ENCODE measurements around the gene GULP1.
"Not testable (repeated sequence)": the region's sequence is repeated elsewhere in the genome, so short reads cannot be mapped to it uniquely, and the experiment has no call there.

Gene GULP1

DNA sequence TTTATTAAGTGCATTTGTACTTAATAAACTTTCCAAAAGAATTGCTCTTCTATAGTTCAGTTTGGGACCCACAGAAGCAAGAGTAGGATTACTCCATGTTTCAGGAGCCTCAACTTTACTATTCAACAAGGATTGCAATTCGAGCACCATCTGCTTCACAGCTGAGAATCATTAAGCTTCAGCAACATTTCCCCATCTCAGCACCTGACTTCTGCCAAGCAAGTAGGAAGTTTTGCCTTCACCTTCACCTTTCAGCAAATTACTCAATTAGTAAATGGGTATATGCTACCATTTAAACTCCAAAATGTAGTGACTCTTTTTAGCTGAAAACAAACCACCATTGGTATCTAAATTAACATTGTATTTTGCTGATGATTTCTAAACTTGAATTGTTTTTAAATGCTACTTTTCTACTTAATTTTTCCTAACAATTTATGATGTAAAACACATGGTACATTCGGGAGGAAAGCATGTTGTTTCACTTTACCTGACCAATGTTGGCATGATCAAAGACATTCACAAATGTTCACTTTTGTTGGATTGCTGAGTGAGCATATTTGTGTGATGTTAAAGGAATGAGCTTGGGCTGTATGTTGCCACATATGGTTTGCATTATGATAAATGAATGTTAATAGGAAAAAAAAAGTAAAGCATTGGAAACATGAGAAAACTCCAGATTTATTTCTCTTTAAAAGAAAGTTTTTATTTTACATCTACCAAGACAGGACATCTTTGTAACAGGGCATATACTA, 159.2 kb downstream of the GULP1 start:
- Histone ChIP-seq H3K4me1 (ENCODE audit: control insufficient read depth in 5 of 5, insufficient read depth in 5 of 5, low read length in 5 of 5) (no peaks in the 10 kb centered on the region), H3K36me3 (ENCODE audit: control insufficient read depth in 5 of 5, insufficient read depth in 5 of 5, low read length in 5 of 5) (no peaks in the 10 kb centered on the region), H3K27ac (ENCODE audit: low read depth, low read length) (no peak overlapping the region), H3K27me3 (ENCODE audit: control insufficient read depth in 5 of 5, insufficient read depth in 4 of 5, low read length in 5 of 5) (no peaks in the 10 kb centered on the region), H3K9me3 (ENCODE audit: control insufficient read depth in 5 of 5, low read length in 5 of 5) (no peaks in the 10 kb centered on the region), H3K4me3 (ENCODE audit: low read depth in 1 of 5, low read length in 5 of 5) (no peak overlapping the region), H3K9ac (ENCODE audit: low read length in 5 of 5) (no peak overlapping the region)

DNA sequence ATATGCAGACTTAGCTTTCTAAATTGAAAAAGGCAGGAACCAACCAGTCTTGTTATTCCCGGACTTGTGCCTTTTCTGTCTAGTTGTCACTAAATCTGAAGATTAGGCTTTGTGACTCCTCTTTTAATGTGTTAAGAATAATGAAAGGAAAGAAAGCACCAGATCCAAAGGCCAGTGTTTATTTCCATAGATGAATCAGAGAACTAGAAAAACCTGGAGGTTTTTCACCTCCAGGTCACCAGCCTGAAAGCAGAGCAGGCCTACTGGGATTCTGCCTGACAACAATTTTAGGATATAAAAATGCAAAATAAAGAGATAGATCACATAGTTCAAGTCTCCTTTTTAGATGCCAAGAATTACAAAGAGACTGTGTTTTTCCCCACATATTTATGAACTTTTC, 160.4 kb downstream of the GULP1 start:
- Histone ChIP-seq H3K27ac (ENCODE audit: low read depth, low read length) (no peak overlapping the region), H3K4me1 (ENCODE audit: control insufficient read depth in 5 of 5, insufficient read depth in 5 of 5, low read length in 5 of 5) (no peaks in the 10 kb centered on the region), H3K9ac (ENCODE audit: low read length in 5 of 5) (no peak overlapping the region), H3K9me3 (ENCODE audit: control insufficient read depth in 5 of 5, low read length in 5 of 5) (no peaks in the 10 kb centered on the region), H3K36me3 (ENCODE audit: control insufficient read depth in 5 of 5, insufficient read depth in 5 of 5, low read length in 5 of 5) (no peaks in the 10 kb centered on the region), H3K4me3 (ENCODE audit: low read depth in 1 of 5, low read length in 5 of 5) (no peak overlapping the region), H3K27me3 (ENCODE audit: control insufficient read depth in 5 of 5, insufficient read depth in 4 of 5, low read length in 5 of 5) (no peaks in the 10 kb centered on the region)

DNA sequence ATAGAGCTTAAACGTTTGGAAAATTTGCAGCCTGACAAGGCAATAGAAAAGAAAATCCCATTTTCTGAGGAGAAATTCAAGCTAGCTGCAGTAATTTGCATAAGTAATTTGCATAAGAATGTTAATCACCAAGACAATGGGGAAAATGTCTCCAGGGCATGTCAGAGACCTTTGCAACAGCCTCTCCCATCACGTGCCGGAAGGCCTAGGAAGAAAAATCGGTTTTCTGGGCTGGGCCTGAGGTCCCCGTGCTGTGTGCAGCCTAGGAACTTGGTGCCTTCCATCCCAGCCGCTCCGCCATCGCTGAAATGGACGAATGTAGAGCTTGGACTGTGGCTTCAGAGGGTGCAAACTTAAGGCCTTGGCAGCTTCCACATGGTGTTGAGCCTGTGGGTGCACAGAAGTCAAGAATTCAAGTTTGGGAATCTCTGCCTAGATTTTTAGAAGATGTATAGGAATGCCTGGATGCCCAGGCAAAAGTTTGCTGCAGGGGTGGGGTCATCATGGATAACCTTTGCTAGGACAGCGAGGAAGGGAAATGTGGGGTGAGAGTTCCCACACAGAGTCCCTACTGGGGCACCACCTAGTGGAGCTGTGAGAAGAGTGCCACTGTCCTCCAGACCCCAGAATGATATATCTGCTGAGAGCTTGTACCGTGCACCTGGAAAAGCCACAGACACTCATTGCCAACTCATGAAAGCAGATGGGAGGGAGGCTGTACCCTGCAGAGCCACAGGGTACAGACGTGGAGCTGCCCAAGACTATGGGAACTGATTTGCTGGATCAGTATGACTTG, 164.6 kb downstream of the GULP1 start:
- Histone ChIP-seq H3K27ac (ENCODE audit: low read depth, low read length) (no peak overlapping the region), H3K4me3 (ENCODE audit: low read depth in 1 of 5, low read length in 5 of 5) (no peak overlapping the region), H3K9ac (ENCODE audit: low read length in 5 of 5) (no peak overlapping the region), H3K9me3 (ENCODE audit: control insufficient read depth in 5 of 5, low read length in 5 of 5) (no peaks in the 10 kb centered on the region), H3K27me3 (ENCODE audit: control insufficient read depth in 5 of 5, insufficient read depth in 4 of 5, low read length in 5 of 5) (no peaks in the 10 kb centered on the region), H3K36me3 (ENCODE audit: control insufficient read depth in 5 of 5, insufficient read depth in 5 of 5, low read length in 5 of 5) (no peaks in the 10 kb centered on the region), H3K4me1 (ENCODE audit: control insufficient read depth in 5 of 5, insufficient read depth in 5 of 5, low read length in 5 of 5) (no peaks in the 10 kb centered on the region)

- Histone ChIP-seq H3K27ac (ENCODE audit: low read depth, low read length) (no peak overlapping the region), H3K9me3 (ENCODE audit: control insufficient read depth in 5 of 5, low read length in 5 of 5) (no peaks in the 10 kb centered on the region), H3K36me3 (ENCODE audit: control insufficient read depth in 5 of 5, insufficient read depth in 5 of 5, low read length in 5 of 5) (no peaks in the 10 kb centered on the region), H3K27me3 (ENCODE audit: control insufficient read depth in 5 of 5, insufficient read depth in 4 of 5, low read length in 5 of 5) (no peaks in the 10 kb centered on the region), H3K9ac (ENCODE audit: low read length in 5 of 5) (no peak overlapping the region), H3K4me3 (ENCODE audit: low read depth in 1 of 5, low read length in 5 of 5) (no peak overlapping the region), H3K4me1 (ENCODE audit: control insufficient read depth in 5 of 5, insufficient read depth in 5 of 5, low read length in 5 of 5) (no peaks in the 10 kb centered on the region)
Observed at GRCh38 chr2:188459061-188459460, 167.4 kb downstream of the GULP1 start.

DNA sequence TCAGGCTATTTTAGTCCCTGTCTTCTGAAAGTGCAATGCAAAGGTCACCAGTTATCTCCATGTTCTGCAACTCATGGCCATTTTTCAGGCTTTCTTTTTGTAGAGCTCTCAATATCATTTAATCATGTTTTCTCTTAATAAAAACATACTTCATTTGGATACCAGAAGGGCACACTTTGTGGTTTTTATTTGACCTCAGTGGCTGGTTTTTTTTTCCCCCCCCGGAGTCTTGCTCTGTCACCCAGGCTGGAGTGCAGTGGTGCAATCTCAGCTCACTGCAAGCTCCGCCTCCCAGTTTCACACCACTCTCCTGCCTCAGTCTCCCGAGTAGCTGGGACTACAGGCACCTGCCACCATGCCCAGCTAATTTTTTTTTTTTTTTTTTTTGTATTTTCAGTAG, 174.4 kb downstream of the GULP1 start:
- not testable (repeated sequence) for H3K4me1 ChIP-seq (ENCODE audit: control insufficient read depth in 5 of 5, insufficient read depth in 5 of 5, low read length in 5 of 5); H3K9me3 ChIP-seq (ENCODE audit: control insufficient read depth in 5 of 5, low read length in 5 of 5); H3K27ac ChIP-seq (ENCODE audit: low read depth, low read length); H3K27me3 ChIP-seq (ENCODE audit: control insufficient read depth in 5 of 5, insufficient read depth in 4 of 5, low read length in 5 of 5); H3K9ac ChIP-seq (ENCODE audit: low read length in 5 of 5); H3K4me3 ChIP-seq (ENCODE audit: low read depth in 1 of 5, low read length in 5 of 5); H3K36me3 ChIP-seq (ENCODE audit: control insufficient read depth in 5 of 5, insufficient read depth in 5 of 5, low read length in 5 of 5)

GRCh38 chr2:188466761-188467160, 175.1 kb downstream of the GULP1 start:
- H3K9me3 ChIP-seq (ENCODE audit: control insufficient read depth in 5 of 5, low read length in 5 of 5), result peaks cover 0 to 7% (median 2%) of the 10 kb centered on the region in 5 donors
- no peaks in the 10 kb centered on the region for H3K36me3 ChIP-seq (ENCODE audit: control insufficient read depth in 5 of 5, insufficient read depth in 5 of 5, low read length in 5 of 5)
- no peak overlapping the region for H3K4me3 ChIP-seq (ENCODE audit: low read depth in 1 of 5, low read length in 5 of 5)
- H3K27me3 ChIP-seq (ENCODE audit: control insufficient read depth in 5 of 5, insufficient read depth in 4 of 5, low read length in 5 of 5), result no peaks in the 10 kb centered on the region
- no peaks in the 10 kb centered on the region for H3K4me1 ChIP-seq (ENCODE audit: control insufficient read depth in 5 of 5, insufficient read depth in 5 of 5, low read length in 5 of 5)
- H3K9ac ChIP-seq (ENCODE audit: low read length in 5 of 5), result no peak overlapping the region
- H3K27ac ChIP-seq (ENCODE audit: low read depth, low read length), result no peak overlapping the region

DNA sequence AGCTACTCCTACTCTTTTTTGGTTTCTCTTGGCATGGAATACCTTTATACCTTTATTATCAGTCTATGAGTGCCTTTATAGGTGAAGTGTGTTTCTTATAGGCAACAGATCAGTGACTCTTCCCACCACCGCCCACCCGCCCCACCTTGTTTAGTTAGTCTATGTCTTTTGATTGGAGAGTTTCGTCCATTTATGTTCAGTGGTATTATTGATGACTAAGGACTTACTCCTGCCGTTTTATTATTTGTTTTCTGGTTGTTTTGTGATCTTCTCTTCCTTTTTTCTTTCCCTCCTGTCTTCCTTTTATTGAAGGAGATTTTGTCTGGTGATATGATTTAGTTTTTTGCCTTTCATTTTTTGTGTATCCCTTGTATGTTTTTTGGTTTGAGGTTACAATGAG, 179.5 kb downstream of the GULP1 start:
- Histone ChIP-seq H3K9ac (ENCODE audit: low read length in 5 of 5) (no peak overlapping the region), H3K27ac (ENCODE audit: low read depth, low read length) (no peak overlapping the region), H3K4me1 (ENCODE audit: control insufficient read depth in 5 of 5, insufficient read depth in 5 of 5, low read length in 5 of 5) (no peaks in the 10 kb centered on the region), H3K36me3 (ENCODE audit: control insufficient read depth in 5 of 5, insufficient read depth in 5 of 5, low read length in 5 of 5) (no peaks in the 10 kb centered on the region), H3K27me3 (ENCODE audit: control insufficient read depth in 5 of 5, insufficient read depth in 4 of 5, low read length in 5 of 5) (no peaks in the 10 kb centered on the region), H3K4me3 (ENCODE audit: low read depth in 1 of 5, low read length in 5 of 5) (no peak overlapping the region), H3K9me3 (ENCODE audit: control insufficient read depth in 5 of 5, low read length in 5 of 5) (peaks cover 0 to 7% (median 2%) of the 10 kb centered on the region in 5 donors)

DNA sequence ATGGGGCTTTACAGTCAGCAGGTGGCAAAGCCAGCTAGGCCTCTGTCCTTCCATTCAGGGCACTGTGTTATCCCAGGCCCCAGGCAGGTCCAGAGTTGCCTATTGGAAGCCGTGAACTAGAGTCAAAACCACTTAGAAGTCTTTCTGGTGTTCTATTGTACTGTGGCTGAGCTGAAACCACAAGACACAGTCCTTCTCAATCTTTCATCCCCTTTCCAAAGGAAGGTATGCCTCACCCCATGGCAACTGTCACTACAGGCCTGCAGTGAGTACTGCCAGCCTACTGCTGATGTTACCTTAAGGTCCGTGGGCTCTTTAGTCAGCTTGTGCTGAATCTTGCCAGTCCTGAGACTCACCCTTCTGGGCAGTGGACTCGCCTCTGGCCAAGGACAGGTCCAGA, 181.6 kb downstream of the GULP1 start:
- peaks cover 0 to 7% (median 2%) of the 10 kb centered on the region in 5 donors for H3K9me3 ChIP-seq (ENCODE audit: control insufficient read depth in 5 of 5, low read length in 5 of 5)
- H3K4me1 ChIP-seq (ENCODE audit: control insufficient read depth in 5 of 5, insufficient read depth in 5 of 5, low read length in 5 of 5), result no peaks in the 10 kb centered on the region
- H3K27ac ChIP-seq (ENCODE audit: low read depth, low read length), result no peak overlapping the region
- H3K9ac ChIP-seq (ENCODE audit: low read length in 5 of 5), result no peak overlapping the region
- no peaks in the 10 kb centered on the region for H3K36me3 ChIP-seq (ENCODE audit: control insufficient read depth in 5 of 5, insufficient read depth in 5 of 5, low read length in 5 of 5)
- no peaks in the 10 kb centered on the region for H3K27me3 ChIP-seq (ENCODE audit: control insufficient read depth in 5 of 5, insufficient read depth in 4 of 5, low read length in 5 of 5)
- H3K4me3 ChIP-seq (ENCODE audit: low read depth in 1 of 5, low read length in 5 of 5), result no peak overlapping the region

DNA sequence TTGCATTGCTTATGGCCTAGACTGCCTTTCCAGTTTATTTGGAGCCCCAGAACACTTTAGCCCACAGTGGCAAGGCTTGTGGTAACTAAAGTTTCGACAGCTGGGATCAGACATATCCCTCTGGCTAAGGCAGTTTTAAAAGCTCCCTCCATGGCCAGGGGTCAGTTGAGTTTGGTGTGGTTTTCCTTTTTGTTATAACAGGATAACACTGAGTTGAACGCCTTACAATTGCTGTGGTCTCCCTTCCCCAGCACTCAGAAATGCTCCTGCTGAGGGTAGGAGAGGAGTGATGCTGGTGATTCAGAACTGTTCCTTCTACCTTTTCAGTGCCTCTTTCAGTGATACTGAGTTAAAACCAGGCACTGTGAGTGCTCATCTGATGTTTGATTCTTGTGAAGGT, 182.6 kb downstream of the GULP1 start:
- Histone ChIP-seq H3K27ac (ENCODE audit: low read depth, low read length) (no peak overlapping the region), H3K4me1 (ENCODE audit: control insufficient read depth in 5 of 5, insufficient read depth in 5 of 5, low read length in 5 of 5) (no peaks in the 10 kb centered on the region), H3K36me3 (ENCODE audit: control insufficient read depth in 5 of 5, insufficient read depth in 5 of 5, low read length in 5 of 5) (no peaks in the 10 kb centered on the region), H3K9me3 (ENCODE audit: control insufficient read depth in 5 of 5, low read length in 5 of 5) (peaks cover 0 to 7% (median 2%) of the 10 kb centered on the region in 5 donors), H3K9ac (ENCODE audit: low read length in 5 of 5) (no peak overlapping the region), H3K27me3 (ENCODE audit: control insufficient read depth in 5 of 5, insufficient read depth in 4 of 5, low read length in 5 of 5) (no peaks in the 10 kb centered on the region), H3K4me3 (ENCODE audit: low read depth in 1 of 5, low read length in 5 of 5) (no peak overlapping the region)

DNA sequence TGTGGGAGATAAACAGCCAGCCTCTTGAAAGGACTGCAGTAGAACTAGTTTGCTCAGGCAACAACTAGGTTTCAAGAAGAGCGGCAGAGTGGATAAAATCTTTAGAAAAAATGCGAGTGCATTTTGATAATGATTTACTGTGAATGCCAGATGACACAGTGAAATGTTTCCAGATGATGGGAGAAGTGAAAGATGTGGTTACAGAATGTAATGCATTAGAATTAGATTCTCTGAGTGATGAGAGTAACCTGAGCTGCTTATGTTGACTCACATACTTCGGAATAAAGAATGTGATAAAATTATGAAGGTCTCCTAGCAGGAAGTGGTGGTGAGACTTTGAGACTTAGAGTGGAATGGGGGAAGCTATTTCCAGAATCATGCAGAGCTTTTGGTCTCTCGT, 184.3 kb downstream of the GULP1 start:
- H3K4me3 ChIP-seq (ENCODE audit: low read depth in 1 of 5, low read length in 5 of 5), result no peak overlapping the region
- no peaks in the 10 kb centered on the region for H3K4me1 ChIP-seq (ENCODE audit: control insufficient read depth in 5 of 5, insufficient read depth in 5 of 5, low read length in 5 of 5)

More for the DNA sequence above, 184.3 kb downstream of the GULP1 start:
- Histone ChIP-seq H3K27me3 (ENCODE audit: control insufficient read depth in 5 of 5, insufficient read depth in 4 of 5, low read length in 5 of 5) (no peaks in the 10 kb centered on the region), H3K9me3 (ENCODE audit: control insufficient read depth in 5 of 5, low read length in 5 of 5) (peaks cover 0 to 2% (median 0%) of the 10 kb centered on the region in 5 donors), H3K36me3 (ENCODE audit: control insufficient read depth in 5 of 5, insufficient read depth in 5 of 5, low read length in 5 of 5) (no peaks in the 10 kb centered on the region), H3K9ac (ENCODE audit: low read length in 5 of 5) (no peak overlapping the region), H3K27ac (ENCODE audit: low read depth, low read length) (no peak overlapping the region)
